Rectal smooth muscle tissue (tissue), 1 donor: ENCODE measurements around the gene CEP89.
"Not testable (repeated sequence)": the region's sequence is repeated elsewhere in the genome, so short reads cannot be mapped to it uniquely, and the experiment has no call there.

Experiments used
- H3K27ac ChIP-seq: one replicate; pipeline ENCODE4 v1.7.0; 2013; ENCODE audit warnings: low read depth, low read length, inconsistent platforms
- H3K27me3 ChIP-seq: one replicate; pipeline ENCODE4 v1.7.0; 2013; ENCODE audit warnings: low read length; ENCODE audit not compliant: control insufficient read depth, insufficient read depth
- H3K36me3 ChIP-seq: one replicate; pipeline ENCODE4 v1.7.0; 2013; ENCODE audit warnings: low read length; ENCODE audit not compliant: control insufficient read depth, insufficient read depth
- H3K4me1 ChIP-seq: one replicate; pipeline ENCODE4 v1.7.0; 2013; ENCODE audit warnings: low read length; ENCODE audit not compliant: control insufficient read depth, insufficient read depth
- H3K4me3 ChIP-seq: one replicate; pipeline ENCODE4 v1.7.0; 2013; ENCODE audit warnings: low read length
- H3K9ac ChIP-seq: one replicate; pipeline ENCODE4 v1.7.0; 2013; ENCODE audit warnings: low read length

CEP89 gene

GRCh38 chr19:32971715-32972540, at the start of gene CEP89, which contains the start of gene FAAP24:
TSS of gene CEP89 (minus strand) at chr19:32971958. CDS start at chr19:32971874, 84 bp downstream.
TSS of gene FAAP24 (plus strand) at chr19:32972242. CDS start at chr19:32973197, 955 bp downstream.
- peak within 1 kb of the TSS; percentile 91 for H3K4me3 ChIP-seq
- H3K9ac ChIP-seq, result peak within 1 kb of the TSS; percentile 24
- H3K27ac ChIP-seq, result peak within 1 kb of the TSS; percentile 81

GRCh38 chr19:33010891-33011290, 39.1 kb upstream of the CEP89 start:
- not testable (repeated sequence) for H3K4me3 ChIP-seq, H3K27me3 ChIP-seq, H3K4me1 ChIP-seq, H3K9ac ChIP-seq, H3K36me3 ChIP-seq, H3K27ac ChIP-seq

More at GRCh38 chr19:32971715-32972540, at the start of gene CEP89, which contains the start of gene FAAP24:
- no peaks in the 10 kb centered on the region for H3K27me3 ChIP-seq
- no peaks in the 10 kb centered on the region for H3K36me3 ChIP-seq
- H3K4me1 ChIP-seq, result no peaks in the 10 kb centered on the region

- peaks cover 2% of the 10 kb centered on the region for H3K36me3 ChIP-seq
- no peak overlapping the region for H3K9ac ChIP-seq
- no peaks in the 10 kb centered on the region for H3K4me1 ChIP-seq
- H3K27ac ChIP-seq, result no peak overlapping the region
- no peaks in the 10 kb centered on the region for H3K27me3 ChIP-seq
- H3K4me3 ChIP-seq, result no peak overlapping the region
Observed at GRCh38 chr19:33008738-33009137, 37.0 kb upstream of the CEP89 start.

GRCh38 chr19:33005440-33005839, 33.7 kb upstream of the CEP89 start:
- no peaks in the 10 kb centered on the region for H3K27me3 ChIP-seq
- H3K27ac ChIP-seq, result no peak overlapping the region
- H3K4me1 ChIP-seq, result no peaks in the 10 kb centered on the region
- H3K36me3 ChIP-seq, result no peaks in the 10 kb centered on the region
- H3K9ac ChIP-seq, result no peak overlapping the region
- H3K4me3 ChIP-seq, result no peak overlapping the region

- H3K36me3 ChIP-seq, H3K27me3 ChIP-seq, H3K27ac ChIP-seq, H3K4me1 ChIP-seq, H3K9ac ChIP-seq, H3K4me3 ChIP-seq: not testable (repeated sequence)
Observed at GRCh38 chr19:33003424-33004024, 31.8 kb upstream of the CEP89 start.

- H3K27ac ChIP-seq, H3K9ac ChIP-seq, H3K4me3 ChIP-seq, H3K27me3 ChIP-seq, H3K4me1 ChIP-seq, H3K36me3 ChIP-seq: not testable (repeated sequence)
Observed at GRCh38 chr19:33002126-33002865, 30.5 kb upstream of the CEP89 start.

GRCh38 chr19:33000910-33001309, 29.2 kb upstream of the CEP89 start:
- Histone ChIP-seq H3K36me3 (no peaks in the 10 kb centered on the region), H3K4me3 (no peak overlapping the region), H3K9ac (no peak overlapping the region), H3K27ac (no peak overlapping the region), H3K27me3 (no peaks in the 10 kb centered on the region), H3K4me1 (no peaks in the 10 kb centered on the region)

- H3K27me3 ChIP-seq, result no peaks in the 10 kb centered on the region
- no peaks in the 10 kb centered on the region for H3K4me1 ChIP-seq
- H3K36me3 ChIP-seq, result no peaks in the 10 kb centered on the region
- H3K27ac ChIP-seq, result no peak overlapping the region
- H3K4me3 ChIP-seq, result no peak overlapping the region
- no peak overlapping the region for H3K9ac ChIP-seq
Observed at GRCh38 chr19:33000510-33000909, 28.8 kb upstream of the CEP89 start.

- H3K4me1 ChIP-seq, result no peaks in the 10 kb centered on the region
- no peak overlapping the region for H3K27ac ChIP-seq
- no peaks in the 10 kb centered on the region for H3K36me3 ChIP-seq
- no peak overlapping the region for H3K4me3 ChIP-seq
- H3K27me3 ChIP-seq, result no peaks in the 10 kb centered on the region
- H3K9ac ChIP-seq, result no peak overlapping the region
Observed at GRCh38 chr19:32998722-32999121, 27.0 kb upstream of the CEP89 start.

- no peaks in the 10 kb centered on the region for H3K27me3 ChIP-seq
- no peak overlapping the region for H3K9ac ChIP-seq
Observed at GRCh38 chr19:32997716-32998355, 26.1 kb upstream of the CEP89 start.

GRCh38 chr19:32997061-32997464, 25.3 kb upstream of the CEP89 start:
- H3K4me1 ChIP-seq, H3K9ac ChIP-seq, H3K27me3 ChIP-seq, H3K27ac ChIP-seq, H3K4me3 ChIP-seq, H3K36me3 ChIP-seq: not testable (repeated sequence)

More at GRCh38 chr19:32997716-32998355, 26.1 kb upstream of the CEP89 start:
- Histone ChIP-seq H3K4me1 (no peaks in the 10 kb centered on the region), H3K4me3 (no peak overlapping the region), H3K27ac (no peak overlapping the region), H3K36me3 (no peaks in the 10 kb centered on the region)

- not testable (repeated sequence) for H3K9ac ChIP-seq, H3K4me3 ChIP-seq, H3K4me1 ChIP-seq, H3K36me3 ChIP-seq, H3K27ac ChIP-seq, H3K27me3 ChIP-seq
Observed at GRCh38 chr19:32995966-32996365, 24.2 kb upstream of the CEP89 start.
